ENCODE measurements around the gene MCOLN3.
A peak's percentile ranks its signal among the peaks of the same experiment; 100 is the strongest.

Gene MCOLN3

DNA sequence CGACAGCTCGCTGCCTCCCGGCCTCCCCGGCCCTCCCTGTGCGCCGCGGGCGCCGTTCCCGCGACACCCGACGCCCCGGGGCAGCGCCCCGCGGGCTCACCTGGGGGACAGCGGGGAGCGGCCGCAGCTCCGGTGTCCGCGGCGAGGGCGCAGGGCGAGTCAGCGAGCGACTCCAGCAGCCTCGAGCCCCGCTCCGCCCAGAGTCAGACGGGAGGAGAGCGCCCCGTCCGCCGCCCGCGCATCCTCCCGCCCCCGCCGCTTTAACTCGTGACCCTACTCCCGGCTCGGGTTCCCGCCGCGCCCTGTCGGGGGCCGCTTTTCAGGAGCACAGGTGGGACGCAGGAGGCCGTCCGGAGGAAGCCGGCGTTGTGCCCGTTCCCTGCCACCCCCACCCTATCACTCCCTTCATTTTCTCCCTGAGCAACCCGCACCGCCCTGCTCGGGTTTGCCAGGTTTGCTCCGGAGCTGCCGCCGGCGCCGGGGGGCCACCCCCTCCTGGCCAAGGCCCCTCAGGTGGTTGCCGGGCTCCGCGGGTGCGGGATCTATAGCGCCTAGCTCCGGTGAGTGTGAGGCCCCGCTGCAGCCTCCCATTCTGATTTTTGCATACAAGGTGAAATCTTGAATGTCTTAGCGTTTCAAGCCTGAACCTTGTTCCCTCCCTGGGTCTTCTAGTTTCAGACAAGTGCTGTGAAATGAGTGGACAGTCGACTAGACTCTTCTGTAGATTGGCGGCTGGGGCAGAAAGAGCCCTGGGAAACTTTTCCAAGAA, at the start of gene MCOLN3:
MCOLN3 (minus strand) TSS at position 205 of the 769 bp plus-strand sequence. CDS start 3,140 bp downstream, outside the sequence.
- DNase-seq (ENCODE audit: low read depth in 2 of 2), result no peak

DNA sequence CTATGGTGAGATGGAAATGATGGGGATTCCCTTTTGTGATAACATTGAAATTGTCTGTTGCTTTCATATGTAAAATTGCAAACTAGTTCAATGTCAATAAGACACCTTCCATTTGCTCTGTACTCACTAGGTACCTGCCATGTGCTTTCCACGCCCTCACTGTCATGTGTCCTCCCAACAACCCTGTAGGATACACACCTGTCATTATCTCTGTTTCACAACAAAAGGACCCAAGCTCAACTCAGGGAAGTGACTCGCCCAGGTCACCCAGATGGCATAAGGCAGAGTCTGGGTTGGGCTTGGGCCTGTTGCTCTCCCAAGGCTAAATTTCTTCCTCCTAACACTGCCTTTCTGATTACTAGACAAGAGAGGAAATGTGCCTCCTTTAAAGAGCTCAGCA, 45.3 kb upstream of the MCOLN3 start:
- DNase-seq (ENCODE audit: low read depth in 2 of 2), result no peak

GRCh38 chr1:85091671-85092280, 43.5 kb upstream of the MCOLN3 start:
- DNase-seq (ENCODE audit: low read depth in 2 of 2), result no peak

DNA sequence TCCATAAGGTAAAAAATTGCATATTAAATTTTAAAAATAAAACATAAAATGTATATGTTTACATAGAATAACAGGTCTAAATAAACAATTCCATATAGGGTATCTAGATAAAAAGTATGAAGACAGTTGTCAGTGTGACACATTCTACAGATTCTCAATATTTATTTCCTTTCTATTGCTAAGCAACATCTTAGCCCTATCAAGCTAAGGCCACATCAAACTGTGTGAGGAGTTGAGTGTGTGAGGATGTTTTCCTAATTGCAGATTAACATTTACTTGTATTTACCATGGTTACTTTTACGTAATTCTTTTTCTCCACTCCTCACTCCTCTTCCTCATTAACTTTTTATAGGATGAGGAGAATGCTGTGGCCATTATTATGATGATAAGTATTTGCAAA, 41.9 kb upstream of the MCOLN3 start:
- no peak for DNase-seq (ENCODE audit: low read depth in 2 of 2)

GRCh38 chr1:85089203-85089602, 40.9 kb upstream of the MCOLN3 start:
- DNase-seq (ENCODE audit: low read depth in 2 of 2), result no peak

GRCh38 chr1:85088408-85088784, 40.1 kb upstream of the MCOLN3 start:
- DNase-seq (ENCODE audit: low read depth in 2 of 2), result no peak

DNA sequence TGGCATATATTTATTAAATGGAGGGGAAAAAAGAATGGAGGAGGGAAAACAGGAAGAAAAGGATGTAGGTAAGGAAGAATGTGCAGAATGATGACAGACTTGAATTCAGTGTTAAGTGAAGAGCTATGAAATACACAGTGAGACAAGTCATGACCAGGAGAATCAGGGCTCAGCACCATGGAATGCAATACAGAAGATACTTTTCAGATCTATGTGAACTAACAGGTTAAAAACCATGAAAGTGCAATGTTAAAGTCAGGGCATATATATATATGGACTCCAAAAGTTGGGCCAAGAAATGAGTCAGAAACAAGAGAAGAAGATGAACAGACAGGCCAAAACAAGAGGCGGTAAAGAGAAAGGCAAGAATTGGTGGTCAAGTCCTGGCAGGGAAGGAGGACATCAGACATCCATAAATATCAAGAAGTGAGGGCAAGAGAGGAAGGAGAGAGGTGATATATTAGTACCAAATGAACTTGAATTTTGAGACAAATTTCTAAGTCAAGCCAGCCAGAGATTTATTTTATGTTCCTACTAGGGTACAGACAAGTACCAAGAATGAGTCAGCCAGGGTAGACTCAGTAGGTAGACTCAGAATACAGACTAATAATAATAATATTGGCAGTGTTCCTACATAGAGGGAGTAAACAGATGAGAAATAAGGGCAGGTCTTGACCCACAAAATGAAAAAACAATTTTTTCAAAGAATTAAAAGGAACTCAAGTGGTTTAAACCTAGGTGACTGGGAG, 39.5 kb upstream of the MCOLN3 start:
- DNase-seq (ENCODE audit: low read depth in 2 of 2), result no peak

- DNase-seq (ENCODE audit: low read depth in 2 of 2), result no peak
These were observed 37.1 kb upstream of the MCOLN3 start for GRCh38 chr1:85085417-85085816.

DNA sequence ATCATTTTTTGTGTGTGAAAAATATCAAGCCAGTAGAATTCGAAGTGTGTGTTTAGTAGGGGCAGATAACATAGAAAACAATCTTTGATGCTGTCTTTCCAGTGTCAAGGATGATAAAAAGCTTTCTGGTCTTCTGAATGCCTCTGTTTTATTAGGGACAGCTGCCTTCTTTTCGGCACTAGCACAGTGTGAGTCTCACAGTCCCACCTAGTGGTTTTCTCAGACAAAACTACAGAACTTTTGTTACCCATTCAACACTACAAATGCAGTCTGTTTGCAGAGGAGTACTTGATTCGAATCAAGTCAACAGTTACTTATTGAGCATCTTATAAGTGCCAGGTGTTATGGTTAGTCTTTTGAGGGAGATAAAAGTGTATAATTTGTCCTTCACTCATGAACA, 30.6 kb upstream of the MCOLN3 start:
- DNase-seq (ENCODE audit: low read depth in 2 of 2), result no peak

DNA sequence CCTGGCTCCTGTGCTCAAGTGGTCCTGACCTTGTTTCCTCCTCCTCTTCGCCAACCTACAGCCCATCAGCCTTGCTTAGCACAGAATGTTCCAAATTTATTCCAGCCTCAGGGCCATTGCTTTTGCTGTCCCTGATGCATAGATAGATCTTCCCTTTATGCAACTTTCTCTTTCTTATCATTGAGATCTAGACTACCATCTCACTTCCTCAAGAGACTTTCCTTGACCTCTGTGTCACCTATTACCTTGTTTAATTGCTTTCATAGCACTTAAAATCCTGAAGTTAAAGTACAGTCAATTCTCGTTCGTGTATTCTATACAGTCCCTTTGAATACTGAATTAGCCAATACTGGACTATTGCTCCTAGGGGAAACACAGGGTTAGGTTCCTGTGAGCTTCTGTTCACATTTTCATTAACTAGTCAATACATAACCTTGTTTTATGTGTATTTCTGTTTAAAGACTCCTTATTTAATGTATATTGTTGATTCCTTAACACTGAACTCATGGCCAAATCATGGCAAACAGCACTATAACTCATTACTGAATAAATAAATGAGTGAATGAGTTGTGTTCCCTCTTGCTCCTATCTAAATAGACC, 26.2 kb upstream of the MCOLN3 start:
- DNase-seq (ENCODE audit: low read depth in 2 of 2), result no peak

DNA sequence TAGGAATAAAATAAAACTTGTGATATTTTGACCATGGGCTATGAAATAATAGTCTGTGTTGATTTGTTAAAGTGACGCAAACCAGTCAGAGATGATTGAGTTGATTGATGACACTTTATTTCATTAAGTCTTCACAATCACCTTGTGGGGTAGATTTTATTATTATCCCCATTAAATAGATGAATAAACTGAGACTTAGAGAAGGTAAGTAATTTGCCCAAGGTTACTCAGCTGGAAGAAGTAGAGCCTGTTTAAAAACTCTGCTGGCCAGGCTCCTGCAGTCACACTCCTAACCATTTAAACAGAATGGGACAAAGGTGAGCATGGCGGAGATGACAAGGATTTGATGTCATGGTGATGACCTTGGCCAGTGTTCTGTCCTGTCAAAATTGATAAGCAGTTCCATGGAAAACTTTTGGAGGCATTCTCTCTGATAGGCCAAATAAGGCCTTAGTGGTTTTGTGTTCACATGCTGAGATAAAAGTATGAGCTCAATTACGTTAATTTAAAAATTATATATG, 22.7 kb upstream of the MCOLN3 start:
- no peak for DNase-seq (ENCODE audit: low read depth in 2 of 2)

- no peak for DNase-seq (ENCODE audit: low read depth in 2 of 2)
These were observed 20.5 kb upstream of the MCOLN3 start for GRCh38 chr1:85068846-85069245.

DNA sequence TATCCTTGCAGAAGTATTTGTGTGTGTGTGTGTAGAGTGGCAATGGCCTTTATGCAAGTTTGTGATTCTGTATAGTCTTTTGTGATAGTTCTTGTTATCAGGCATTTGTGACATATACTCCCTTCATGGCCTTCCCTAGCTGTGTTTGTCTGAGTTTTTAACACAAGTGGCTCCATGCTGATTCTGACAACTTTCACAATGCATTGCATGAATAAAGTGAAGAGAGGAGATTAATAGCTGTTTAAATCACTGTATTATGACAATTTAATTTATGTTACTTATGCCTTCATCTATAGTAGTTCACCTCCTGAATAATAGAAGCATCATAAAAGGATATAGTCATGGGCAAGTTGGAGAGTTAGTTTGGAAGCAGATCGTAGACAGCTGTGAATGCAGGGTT, 17.2 kb upstream of the MCOLN3 start:
- DNase-seq (ENCODE audit: low read depth in 2 of 2), result no peak

DNA sequence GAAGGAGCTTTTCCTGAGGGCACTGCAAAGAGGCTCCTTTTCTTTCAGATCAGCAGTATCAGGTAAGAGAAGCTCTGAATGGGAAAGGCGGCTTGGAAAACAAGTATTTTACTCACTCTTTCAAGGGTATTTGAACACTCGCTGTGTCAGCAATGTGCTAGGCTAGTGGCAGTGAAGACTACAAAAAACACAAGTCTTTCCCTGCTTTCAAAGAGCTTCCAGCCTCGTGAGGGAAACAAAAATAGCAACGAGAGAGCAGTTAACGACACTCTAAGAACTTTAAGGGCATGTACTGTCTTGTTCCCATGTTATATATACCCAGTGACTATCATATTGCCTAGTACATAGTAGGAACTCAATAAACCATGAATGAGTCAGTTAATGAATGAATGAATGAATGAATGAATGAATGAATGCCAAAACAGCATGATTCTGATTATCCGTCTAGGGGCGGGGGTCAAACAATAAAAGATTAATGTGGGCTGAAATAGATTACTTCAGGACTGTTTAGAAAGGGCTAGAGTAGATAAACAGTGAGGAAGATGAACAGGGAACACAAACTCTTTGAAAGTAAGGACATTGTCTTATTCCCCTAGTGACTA, 14.2 kb upstream of the MCOLN3 start:
- DNase-seq (ENCODE audit: low read depth in 2 of 2), result no peak

GRCh38 chr1:85061711-85062424, 13.6 kb upstream of the MCOLN3 start:
- peak; percentile 68 to 69 for DNase-seq (ENCODE audit: low read depth in 2 of 2)

- no peak for DNase-seq (ENCODE audit: low read depth in 2 of 2)
These were observed 11.7 kb upstream of the MCOLN3 start for GRCh38 chr1:85060038-85060437.

DNA sequence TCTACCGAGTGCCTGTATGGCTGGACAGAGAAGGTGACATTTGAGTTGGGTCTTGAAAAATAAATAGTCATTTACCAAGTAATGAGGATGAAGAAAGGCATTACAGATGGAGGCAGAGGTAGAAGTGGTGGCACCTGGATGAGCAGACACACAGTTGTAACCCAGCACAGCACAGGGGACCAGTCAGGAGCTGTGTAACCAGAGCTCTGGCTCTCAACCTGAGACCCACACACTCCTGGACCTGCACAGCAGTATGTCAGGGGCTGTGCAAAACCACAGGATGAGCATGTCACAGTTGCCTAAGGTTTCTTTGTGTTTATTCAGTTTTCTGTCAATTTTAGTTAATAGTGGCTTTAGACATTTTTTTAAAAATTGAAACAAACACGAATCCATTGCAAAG, 11.3 kb upstream of the MCOLN3 start:
- no peak for DNase-seq (ENCODE audit: low read depth in 2 of 2)

GRCh38 chr1:85058786-85059185, 10.5 kb upstream of the MCOLN3 start:
- DNase-seq (ENCODE audit: low read depth in 2 of 2), result no peak

- DNase-seq (ENCODE audit: low read depth in 2 of 2), result no peak
These were observed 10.0 kb upstream of the MCOLN3 start for GRCh38 chr1:85058311-85058710.

- DNase-seq (ENCODE audit: low read depth in 2 of 2), result no peak
These were observed 6.4 kb upstream of the MCOLN3 start for GRCh38 chr1:85054664-85055063.

- DNase-seq (ENCODE audit: low read depth in 2 of 2), result no peak
These were observed 1.5 kb upstream of the MCOLN3 start for GRCh38 chr1:85049735-85050166.

All from activated CD4-positive, alpha-beta T cell treated with anti-CD3 and anti-CD28 coated beads for 24 hours (primary cell).